NCI-H1105 (cell line): Measurements from ENCODE around the gene WDR35.
"Not testable (repeated sequence)": the region's sequence is repeated elsewhere in the genome, so short reads cannot be mapped to it uniquely, and the experiment has no call there.

Source experiments
- DNase-seq: peaks from one replicate; lab custom pipeline; 2025; lab: John Stamatoyannopoulos, UW

WDR35 gene

DNA sequence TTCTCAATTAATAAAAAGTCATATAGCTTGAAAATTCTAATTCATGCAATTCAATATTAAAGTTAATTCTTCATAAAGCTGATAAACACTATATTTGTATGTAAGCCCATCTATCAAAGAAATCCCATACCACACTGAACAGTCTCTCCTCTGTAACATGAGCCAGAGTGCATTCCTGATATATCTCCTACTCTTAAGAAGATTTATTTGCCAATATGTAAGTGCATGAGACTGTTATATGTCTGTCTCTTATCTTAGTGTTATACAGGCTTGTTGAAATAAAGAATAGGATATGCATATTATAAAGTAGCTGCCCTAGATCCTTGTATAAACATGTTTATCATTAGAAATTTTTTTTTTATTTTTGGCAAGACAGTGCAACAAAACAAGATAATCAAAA is 47.7 kb downstream of the WDR35 start:
- DNase-seq: no peak

GRCh38 chr2:19937004-19937403 is 52.9 kb downstream of the WDR35 start:
- no peak for DNase-seq

GRCh38 chr2:19936203-19936602 is 53.7 kb downstream of the WDR35 start:
- DNase-seq: no peak

DNA sequence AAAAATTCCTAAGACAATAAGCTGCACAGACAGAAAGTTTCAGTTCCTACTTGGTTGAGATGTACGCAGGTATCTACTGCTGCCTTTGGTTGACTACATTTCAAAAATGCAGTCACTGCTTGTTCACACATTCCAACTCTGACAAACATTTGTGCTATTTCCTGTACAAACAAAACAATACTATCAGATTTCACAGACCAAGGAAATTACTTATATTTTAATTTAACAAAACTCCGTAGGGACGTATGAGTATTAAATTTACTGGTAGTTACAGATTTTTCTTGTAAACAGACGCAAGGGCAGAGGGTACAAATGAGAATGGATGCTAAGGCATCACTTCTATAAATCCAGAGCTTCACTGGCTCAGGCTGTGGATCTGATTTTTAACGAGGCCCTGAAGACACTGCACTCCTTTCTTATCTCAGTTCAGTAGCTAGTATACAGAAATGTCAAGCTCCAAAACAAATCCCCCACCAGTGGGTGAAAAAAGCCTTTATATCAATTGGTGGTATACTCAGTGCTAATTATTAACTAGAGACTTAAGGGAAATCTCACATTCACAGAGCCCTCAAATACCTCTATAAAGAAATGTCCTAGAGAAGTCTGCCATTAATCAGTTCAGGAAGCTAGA is 56.4 kb downstream of the WDR35 start:
- DNase-seq: no peak

- no peak for DNase-seq
Measured at GRCh38 chr2:19932928-19933327, 57.0 kb downstream of the WDR35 start.

- no peak for DNase-seq
Measured at GRCh38 chr2:19929226-19929625, 60.7 kb downstream of the WDR35 start.

- DNase-seq: not testable (repeated sequence)
Measured at GRCh38 chr2:19927816-19928215, 62.1 kb downstream of the WDR35 start.

DNA sequence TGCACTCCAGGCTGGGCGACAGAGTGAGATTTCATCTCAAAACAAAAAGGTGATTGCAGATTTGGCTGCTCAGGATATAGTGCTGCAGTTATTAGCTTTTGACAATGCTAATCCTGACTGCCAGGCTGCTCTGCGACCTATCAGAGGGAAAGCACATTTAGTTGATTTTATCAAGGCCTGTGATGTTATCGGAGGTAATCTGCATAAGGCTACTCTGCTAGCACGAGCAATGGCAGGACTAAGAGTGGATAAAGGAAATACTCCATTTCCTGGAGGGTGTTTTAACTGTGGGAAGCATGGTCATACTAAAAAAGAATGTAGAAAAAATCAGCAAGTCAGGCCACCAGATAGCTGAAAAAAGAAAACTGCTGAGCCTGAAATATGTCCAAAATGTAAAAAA is 65.4 kb downstream of the WDR35 start:
- DNase-seq: not testable (repeated sequence)

- not testable (repeated sequence) for DNase-seq
Measured at GRCh38 chr2:19922188-19922587, 67.7 kb downstream of the WDR35 start.

- no peak for DNase-seq
Measured at GRCh38 chr2:19916385-19916950, 73.4 kb downstream of the WDR35 start.

GRCh38 chr2:19914266-19914975 is 75.5 kb downstream of the WDR35 start:
- no peak for DNase-seq

DNA sequence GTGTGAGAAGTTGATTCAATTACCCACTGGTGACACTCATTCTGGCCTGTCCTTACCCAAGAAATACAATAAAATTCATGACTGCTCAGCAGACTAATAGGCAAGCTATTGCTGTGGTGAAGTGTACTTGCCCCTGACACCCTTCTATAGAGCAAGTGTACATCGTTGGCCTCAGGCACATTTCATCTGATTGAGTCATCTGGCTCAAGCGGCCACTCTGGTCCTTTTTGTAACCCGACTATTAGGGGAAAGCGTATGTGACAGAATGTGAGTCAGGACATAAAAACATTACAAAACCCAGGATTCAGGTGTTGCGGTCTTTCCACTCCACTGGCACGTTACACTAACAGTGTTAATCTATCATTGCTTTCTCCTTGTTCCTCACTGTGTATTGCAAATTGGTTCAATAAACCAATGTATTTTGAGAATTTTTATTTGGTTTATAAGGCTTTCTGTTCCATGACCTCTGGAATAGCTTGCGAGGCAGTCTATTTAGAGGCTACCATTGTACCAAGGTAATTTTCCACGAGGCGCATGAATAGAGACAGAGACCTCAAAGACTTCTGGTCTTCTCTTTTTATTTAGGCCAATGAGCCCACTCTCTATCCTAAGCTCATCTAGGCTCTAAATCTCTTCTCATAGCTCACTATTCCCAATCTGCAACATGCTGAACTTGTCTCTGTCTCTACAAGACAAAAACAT is 77.9 kb downstream of the WDR35 start:
- no peak for DNase-seq

DNA sequence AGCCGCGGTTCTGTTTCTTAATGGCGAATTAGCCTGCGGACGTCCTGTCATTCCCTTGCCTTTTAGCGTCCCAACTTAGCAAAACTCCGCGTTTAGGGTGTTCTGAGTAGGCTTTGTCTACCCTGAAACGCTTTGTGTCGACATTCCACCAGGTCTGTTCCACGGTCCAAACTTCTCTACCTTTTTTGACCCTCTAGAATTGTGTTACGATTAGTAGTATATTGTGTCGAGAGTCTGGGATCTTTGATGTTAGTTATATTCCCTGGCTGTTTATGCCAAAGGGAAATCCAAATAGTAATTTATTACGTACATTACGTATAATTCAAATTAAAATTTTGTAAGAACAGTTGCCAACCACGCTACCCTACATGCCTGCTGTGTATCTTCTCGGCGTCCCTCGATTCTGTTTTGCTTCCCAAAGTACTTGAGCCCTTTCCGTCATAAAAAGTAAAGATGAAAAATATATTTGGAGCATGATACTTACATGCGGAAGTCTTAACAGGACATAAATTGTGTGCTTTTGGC is 87.6 kb downstream of the WDR35 start:
- no peak for DNase-seq

- peak; percentile 84 for DNase-seq
Measured at GRCh38 chr2:19901442-19902215, 88.3 kb downstream of the WDR35 start, which contains the start of gene TTC32. Gene TTC32, minus strand, starts transcription at chr2:19901983. Its CDS starts 129 bp downstream, at chr2:19901854.

- no peak for DNase-seq
Measured at GRCh38 chr2:19900931-19901441, 88.9 kb downstream of the WDR35 start.

GRCh38 chr2:19899985-19900930 is 89.6 kb downstream of the WDR35 start:
- DNase-seq: no peak

- DNase-seq: no peak
Measured at GRCh38 chr2:19898592-19899329, 91.1 kb downstream of the WDR35 start.

DNA sequence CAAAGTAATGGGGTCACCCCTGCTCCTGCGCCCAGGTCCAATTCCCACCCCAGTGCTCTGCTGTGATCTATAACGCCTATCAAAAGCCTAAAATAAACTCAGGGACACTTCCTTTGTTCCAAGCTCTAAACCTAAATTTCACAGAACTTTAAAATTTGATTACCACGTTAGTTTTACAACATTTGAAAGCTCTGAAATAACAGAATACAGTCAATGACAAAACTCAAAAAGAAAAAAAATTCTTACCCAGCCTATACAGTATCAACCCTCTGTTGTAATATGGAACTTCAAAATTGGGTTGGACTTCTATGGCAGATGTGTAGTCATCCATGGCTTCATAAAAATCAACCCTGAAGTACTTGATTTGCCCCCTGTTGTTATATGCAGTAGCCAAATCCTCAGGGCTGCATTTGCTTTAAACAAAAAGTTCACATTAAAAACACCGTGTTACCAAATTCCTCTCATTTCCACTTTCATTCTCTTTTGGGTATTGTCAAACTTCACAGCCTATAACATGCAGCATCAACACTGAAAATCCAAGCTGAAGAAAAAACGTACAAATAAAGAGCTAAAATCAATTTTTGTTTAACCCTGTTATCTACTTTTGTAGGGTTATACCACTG is 92.2 kb downstream of the WDR35 start:
- no peak for DNase-seq

DNA sequence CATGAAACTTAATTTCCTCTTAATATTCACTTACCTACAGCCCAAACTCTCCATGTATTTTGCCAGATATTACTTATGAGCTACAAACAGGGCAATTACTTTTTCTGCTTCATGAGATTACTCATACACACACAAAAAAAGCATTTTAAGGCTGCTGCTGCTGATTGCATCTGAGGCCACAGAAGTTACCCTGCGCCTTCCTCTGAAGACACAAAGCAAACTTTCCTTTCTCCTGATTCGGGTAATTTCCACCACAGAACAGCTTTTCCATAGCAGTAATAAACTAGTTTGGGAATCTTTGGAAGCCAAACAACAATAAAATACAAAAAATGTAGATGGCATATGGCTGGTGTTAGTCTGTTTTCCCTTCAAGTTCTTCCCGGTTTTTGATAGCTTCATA is 94.4 kb downstream of the WDR35 start:
- no peak for DNase-seq
